Caco-2 (cell line): ENCODE results near the gene KDM4B. TPM values are rescaled to one million over a fixed set of nuclear protein-coding genes. Genes with fewer than 3 reads are reported as not detected.
"Not testable (repeated sequence)": the region's sequence is repeated elsewhere in the genome, so short reads cannot be mapped to it uniquely, and the experiment has no call there.

Source experiments
- BruUV-seq: library from RNA; stranded (reverse); fragments of 400-500 nt; replicated peaks from 2 replicates; lab custom pipeline; 2021; lab: Mats Ljungman, UMichigan
- CTCF ChIA-PET: fragments of 300-600 bp; sonication (Branson Sonifier 250); formaldehyde crosslinking; loops from one replicate; lab custom pipeline; 2022; ENCODE audit warnings: antibody characterized with exemption; lab: Charles Lee
- POLR2A ChIA-PET: fragments of 300-600 bp; sonication (Branson Sonifier 250); formaldehyde crosslinking; loops from one replicate; lab custom pipeline; 2022; ENCODE audit warnings: antibody characterized with exemption; lab: Charles Lee
- DNase-seq, 2 experiments: peaks; one replicate each; pipeline versions ENCODE4 v3.0.0 to v3.0.0-alpha.2; 2020 to 2022
- H3K27me3 ChIP-seq: replicated peaks from 2 replicates; pipeline ENCODE4 v1.6.0; 2011; ENCODE audit warnings: low read length; ENCODE audit not compliant: control insufficient read depth, insufficient read depth
- H3K36me3 ChIP-seq: 2 replicates; pipeline ENCODE4 v1.5.1; 2011; ENCODE audit warnings: low read length; ENCODE audit not compliant: control insufficient read depth, insufficient read depth
- H3K4me1 ChIP-seq: fragments of 250-450 bp; sonication (Bioruptor Pico); 2 replicates; pipeline ENCODE4 v1.5.1; 2020; ENCODE audit warnings: mild to moderate bottlenecking
- H3K4me3 ChIP-seq: 2 replicates; pipeline ENCODE4 v1.5.1; 2011; ENCODE audit warnings: low read depth, mild to moderate bottlenecking, control low read depth, low read length
- H3K9me3 ChIP-seq: fragments of 250-450 bp; sonication (Bioruptor Pico); 2 replicates; pipeline ENCODE4 v1.5.1; 2020; ENCODE audit warnings: mild to moderate bottlenecking, moderate library complexity
- H3K27ac Mint-ChIP-seq: one replicate; pipeline ENCODE4 v1.8.0; 2022; ENCODE audit warnings: mixed read lengths; ENCODE audit not compliant: unreplicated experiment
- H3K27me3 Mint-ChIP-seq: one replicate; pipeline ENCODE4 v1.8.0; 2022; ENCODE audit warnings: mixed read lengths; ENCODE audit not compliant: insufficient read depth, unreplicated experiment
- H3K36me3 Mint-ChIP-seq: one replicate; pipeline ENCODE4 v1.8.0; 2022; ENCODE audit warnings: mild to moderate bottlenecking, mixed read lengths; ENCODE audit not compliant: insufficient read depth, unreplicated experiment
- H3K4me1 Mint-ChIP-seq: one replicate; pipeline ENCODE4 v1.8.0; 2022; ENCODE audit warnings: low read depth, mixed read lengths; ENCODE audit not compliant: unreplicated experiment
- H3K4me3 Mint-ChIP-seq: one replicate; pipeline ENCODE4 v1.8.0; 2022; ENCODE audit warnings: mild to moderate bottlenecking, moderate library complexity, mixed read lengths; ENCODE audit not compliant: unreplicated experiment
- H3K9me3 Mint-ChIP-seq: one replicate; pipeline ENCODE4 v1.8.0; 2022; ENCODE audit warnings: mixed read lengths; ENCODE audit not compliant: unreplicated experiment
- CTCF ChIP-seq, 2 experiments: fragments of 200-600 bp in 1 of 2; IDR thresholded peaks; 1 replicate in 1 of 2; 2 replicates in 1 of 2; pipeline versions ENCODE4 v1.5.1 to v1.8.0; 2011 to 2022; ENCODE audit warnings: antibody characterized with exemption in 1 of 2, control low read depth in 1 of 2, inconsistent platforms in 1 of 2, low read depth in 1 of 2, low read length in 1 of 2, mild to moderate bottlenecking in 1 of 2, moderate library complexity in 1 of 2; ENCODE audit not compliant: insufficient read depth in 1 of 2, severe bottlenecking in 1 of 2, unreplicated experiment in 1 of 2
- intact Hi-C: fragments of 100-400 bp; cut with micrococcal nuclease; formaldehyde crosslinking; loops from one replicate; pipeline ENCODE4 v1.10.0; 2022; ENCODE audit not compliant: unreplicated experiment
- total RNA-seq: library from RNA; stranded (reverse); gene quantifications from 2 replicates; pipeline ENCODE4 v1.2.3, GENCODE V29; 2022

Gene KDM4B
- total RNA-seq, 1 experiment from 2014 or later, result 27.4 TPM

GRCh38 chr19:5192568-5192967 is 223.7 kb downstream of the KDM4B start:
- Histone ChIP-seq H3K36me3 (no peaks in the 10 kb centered on the region), H3K9me3 (no peaks in the 10 kb centered on the region), H3K4me1 (no peaks in the 10 kb centered on the region), H3K27me3 (no peaks in the 10 kb centered on the region), H3K4me3 (no peak overlapping the region)
- Mint-ChIP-seq H3K27me3 (peaks cover 4% of the 10 kb centered on the region), H3K4me3 (no peak overlapping the region), H3K4me1 (no peaks in the 10 kb centered on the region), H3K9me3 (no peaks in the 10 kb centered on the region), H3K27ac (no peak overlapping the region), H3K36me3 (no peaks in the 10 kb centered on the region)
- POLR2A ChIA-PET, result no interaction called here
- intact Hi-C loops, result no loop called here
- no TSS peak for BruUV-seq
- DNase-seq, result no peak
- no peak for TF ChIP-seq CTCF (IDR thresholded peaks at IDR 0.05; ENCODE audit: insufficient read depth in 1 of 2, low read depth in 1 of 2, low read length in 1 of 2, severe bottlenecking in 1 of 2, unreplicated experiment in 1 of 2)
- CTCF ChIA-PET, result no interaction called here

GRCh38 chr19:5193192-5193591 is 224.3 kb downstream of the KDM4B start:
- H3K27me3 ChIP-seq, result no peaks in the 10 kb centered on the region
- no peak overlapping the region for H3K27ac Mint-ChIP-seq
- intact Hi-C loops, result no loop called here
- H3K27me3 Mint-ChIP-seq, result peaks cover 4% of the 10 kb centered on the region
- DNase-seq, result no peak
- no peaks in the 10 kb centered on the region for H3K4me1 ChIP-seq
- BruUV-seq, result no TSS peak
- H3K36me3 ChIP-seq, result no peaks in the 10 kb centered on the region
- H3K36me3 Mint-ChIP-seq, result no peaks in the 10 kb centered on the region
- no peak overlapping the region for H3K4me3 ChIP-seq
- no peak overlapping the region for H3K4me3 Mint-ChIP-seq
- no peaks in the 10 kb centered on the region for H3K9me3 Mint-ChIP-seq
- ChIA-PET CTCF (no interaction called here), POLR2A (no interaction called here)
- H3K4me1 Mint-ChIP-seq, result no peaks in the 10 kb centered on the region
- TF ChIP-seq CTCF (IDR thresholded peaks at IDR 0.05; ENCODE audit: insufficient read depth in 1 of 2, low read depth in 1 of 2, low read length in 1 of 2, severe bottlenecking in 1 of 2, unreplicated experiment in 1 of 2), result no peak
- no peaks in the 10 kb centered on the region for H3K9me3 ChIP-seq

- H3K9me3 Mint-ChIP-seq, result no peaks in the 10 kb centered on the region
- ChIA-PET CTCF (no interaction called here), POLR2A (no interaction called here)
- H3K9me3 ChIP-seq, result no peaks in the 10 kb centered on the region; the same call in 1 of the 2 replicates
- no peaks in the 10 kb centered on the region for H3K36me3 Mint-ChIP-seq
- intact Hi-C loops, result no loop called here
- BruUV-seq, result no TSS peak
- H3K27me3 Mint-ChIP-seq, result no peaks in the 10 kb centered on the region
- no peaks in the 10 kb centered on the region for H3K36me3 ChIP-seq
- no peak overlapping the region for H3K4me3 ChIP-seq
- no peak for TF ChIP-seq CTCF (IDR thresholded peaks at IDR 0.05; ENCODE audit: insufficient read depth in 1 of 2, low read depth in 1 of 2, low read length in 1 of 2, severe bottlenecking in 1 of 2, unreplicated experiment in 1 of 2)
- H3K27ac Mint-ChIP-seq, result no peak overlapping the region
- H3K4me1 ChIP-seq, result no peaks in the 10 kb centered on the region
- no peaks in the 10 kb centered on the region for H3K4me1 Mint-ChIP-seq
- no peak overlapping the region for H3K4me3 Mint-ChIP-seq
- H3K27me3 ChIP-seq, result no peaks in the 10 kb centered on the region
- no peak for DNase-seq
These were observed 225.7 kb downstream of the KDM4B start for GRCh38 chr19:5194641-5195040.

- H3K9me3 Mint-ChIP-seq, H3K4me3 Mint-ChIP-seq, H3K36me3 ChIP-seq, CTCF ChIA-PET, H3K9me3 ChIP-seq, H3K4me3 ChIP-seq, H3K27ac Mint-ChIP-seq, intact Hi-C loops, H3K27me3 ChIP-seq, H3K4me1 Mint-ChIP-seq, BruUV-seq, H3K36me3 Mint-ChIP-seq, H3K4me1 ChIP-seq, DNase-seq, H3K27me3 Mint-ChIP-seq: not testable (repeated sequence)
- POLR2A ChIA-PET, result interaction anchor here (0.5 kb wide), 1 partner anchor 88 kb away, joined by 3 read pairs; no protein-coding TSS in a partner anchor
These were observed 226.7 kb downstream of the KDM4B start for GRCh38 chr19:5195587-5195986.
